Effector CD4-positive, alpha-beta T cell (primary cell): ENCODE results near the gene NLRP5.
"Not testable (repeated sequence)": the region's sequence is repeated elsewhere in the genome, so short reads cannot be mapped to it uniquely, and the experiment has no call there.

Experiments used
- DNase-seq: peaks from one replicate; pipeline ENCODE4 v3.0.0-alpha.2; 2020

NLRP5 gene

GRCh38 chr19:56099638-56100539 lies 113.3 kb downstream of the NLRP5 start:
- no peak for DNase-seq

- DNase-seq, result no peak
These were observed 114.5 kb downstream of the NLRP5 start for GRCh38 chr19:56101095-56101494.

- no peak for DNase-seq
These were observed 115.4 kb downstream of the NLRP5 start for GRCh38 chr19:56101746-56102535.

- no peak for DNase-seq
These were observed 116.5 kb downstream of the NLRP5 start for GRCh38 chr19:56103027-56103614.

- DNase-seq, result no peak
These were observed 117.8 kb downstream of the NLRP5 start for GRCh38 chr19:56104423-56104822.

- DNase-seq, result peak; percentile 37
These were observed 118.6 kb downstream of the NLRP5 start for GRCh38 chr19:56105090-56105701.

GRCh38 chr19:56105831-56106396 lies 119.3 kb downstream of the NLRP5 start:
- DNase-seq, result not testable (repeated sequence)

GRCh38 chr19:56106397-56106849 lies 119.8 kb downstream of the NLRP5 start:
- no peak for DNase-seq

GRCh38 chr19:56106993-56107392 lies 120.4 kb downstream of the NLRP5 start:
- no peak for DNase-seq

GRCh38 chr19:56107626-56108351 lies 121.2 kb downstream of the NLRP5 start:
- DNase-seq, result no peak

GRCh38 chr19:56108447-56109195 lies 122.0 kb downstream of the NLRP5 start:
- DNase-seq, result no peak

GRCh38 chr19:56109226-56109625 lies 122.7 kb downstream of the NLRP5 start:
- DNase-seq, result no peak

- DNase-seq, result no peak
These were observed 124.2 kb downstream of the NLRP5 start for GRCh38 chr19:56110515-56111448.
